ENCODE measurements around the gene LCOR.

GRCh38 chr10:97006364-97006763 lies 174.3 kb downstream of the LCOR start:
- TF ChIP-seq RARB (CRISPR knock-in tag; IDR thresholded peaks at IDR 0.05) (no peak), ZNF70 (CRISPR knock-in tag; IDR thresholded peaks at IDR 0.05) (no peak), TOX (CRISPR knock-in tag; IDR thresholded peaks at IDR 0.05; ENCODE audit: borderline replicate concordance) (no peak), OSR1 (CRISPR knock-in tag; IDR thresholded peaks at IDR 0.05) (no peak), ZNF8 (CRISPR knock-in tag; IDR thresholded peaks at IDR 0.05) (no peak), TCF4 (CRISPR knock-in tag; IDR thresholded peaks at IDR 0.05; ENCODE audit: borderline replicate concordance) (no peak), PPARA (CRISPR knock-in tag; IDR thresholded peaks at IDR 0.05; ENCODE audit: borderline replicate concordance) (no peak), ZFP30 (CRISPR knock-in tag; IDR thresholded peaks at IDR 0.05) (no peak), CSRNP3 (CRISPR knock-in tag; IDR thresholded peaks at IDR 0.05) (no peak), ZFP3 (CRISPR knock-in tag; IDR thresholded peaks at IDR 0.05) (no peak), BACH2 (CRISPR knock-in tag; IDR thresholded peaks at IDR 0.05; ENCODE audit: borderline replicate concordance) (no peak), ZNF565 (CRISPR knock-in tag; conservative IDR thresholded peaks at IDR 0.05; ENCODE audit: low read depth) (no peak), PATZ1 (CRISPR knock-in tag; IDR thresholded peaks at IDR 0.05; ENCODE audit: borderline replicate concordance) (no peak)

All from SK-N-SH treated with all-trans-retinoic acid at 6 μM for 48 hours (cell line).